MM.1S (cell line): ENCODE results near the gene SP3.

ENCODE experiments used
- DNase-seq: peaks from one replicate; pipeline ENCODE4 v3.0.0-alpha.2; 2015
- H2AFZ ChIP-seq: fragments of 300-600 bp; sonication (generic); 2 replicates; pipeline ENCODE4 v1.6.0; 2016; ENCODE audit warnings: antibody characterized with exemption, low read length
- H3F3A ChIP-seq: fragments of 300-600 bp; sonication (generic); 2 replicates; pipeline ENCODE4 v1.6.1; 2016; ENCODE audit warnings: mild to moderate bottlenecking, antibody characterized with exemption, low read length, moderate library complexity, mixed read lengths; ENCODE audit not compliant: insufficient read depth
- H3K27ac ChIP-seq: fragments of 300-600 bp; sonication (generic); 2 replicates; pipeline ENCODE4 v1.5.1; 2016; ENCODE audit warnings: mild to moderate bottlenecking, low read length
- H3K27me3 ChIP-seq: fragments of 300-600 bp; sonication (generic); replicated peaks from 2 replicates; pipeline ENCODE4 v1.6.0; 2016; ENCODE audit warnings: low read length; ENCODE audit not compliant: insufficient read depth
- H3K36me3 ChIP-seq: fragments of 300-600 bp; sonication (generic); replicated peaks from 2 replicates; pipeline ENCODE4 v1.6.1; 2016; ENCODE audit warnings: mild to moderate bottlenecking, low read length, mixed read lengths; ENCODE audit not compliant: insufficient read depth
- H3K4me1 ChIP-seq: fragments of 300-600 bp; sonication (generic); 2 replicates; pipeline ENCODE4 v1.6.1; 2016; ENCODE audit warnings: low read length, mixed read lengths
- H3K4me2 ChIP-seq: fragments of 300-600 bp; sonication (generic); 2 replicates; pipeline ENCODE4 v1.6.0; 2016; ENCODE audit warnings: low read depth, low read length
- H3K4me3 ChIP-seq: fragments of 300-600 bp; sonication (generic); 2 replicates; pipeline ENCODE4 v1.5.1; 2016; ENCODE audit warnings: low read length, mixed read lengths
- H3K79me2 ChIP-seq: fragments of 300-600 bp; sonication (generic); 2 replicates; pipeline ENCODE4 v1.6.1; 2016; ENCODE audit warnings: mixed run types, low read length, mixed read lengths
- H3K9ac ChIP-seq: fragments of 300-600 bp; sonication (generic); 2 replicates; pipeline ENCODE4 v1.6.1; 2016; ENCODE audit warnings: low read length, mixed read lengths
- H3K9me2 ChIP-seq: fragments of 300-600 bp; sonication (generic); replicated peaks from 2 replicates; pipeline ENCODE4 v1.6.1; 2016; ENCODE audit warnings: mild to moderate bottlenecking, low read length, mixed read lengths; ENCODE audit not compliant: insufficient read depth
- H3K9me3 ChIP-seq: fragments of 300-600 bp; sonication (generic); replicated peaks from 2 replicates; pipeline ENCODE4 v1.6.1; 2016; ENCODE audit warnings: mild to moderate bottlenecking, low read length, mixed read lengths; ENCODE audit not compliant: insufficient read depth
- H4K20me1 ChIP-seq: fragments of 300-600 bp; sonication (generic); 2 replicates; pipeline ENCODE4 v1.6.1; 2016; ENCODE audit warnings: mild to moderate bottlenecking, low read length, moderate library complexity, mixed read lengths; ENCODE audit not compliant: insufficient read depth
- CTCF ChIP-seq: fragments of 300-600 bp; sonication (generic); IDR thresholded peaks from 2 replicates; pipeline ENCODE4 v1.5.1; 2016; ENCODE audit warnings: antibody characterized with exemption, low read length, mixed read lengths
- EZH2 ChIP-seq: fragments of 300-600 bp; sonication (generic); optimal IDR thresholded peaks from 2 replicates; pipeline ENCODE3; 2017; ENCODE audit warnings: low read depth, mild to moderate bottlenecking, antibody characterized with exemption, low read length, mixed read lengths
- EZH2phosphoT487 ChIP-seq: fragments of 300-600 bp; sonication (generic); IDR thresholded peaks from 2 replicates; pipeline ENCODE4 v1.6.1; 2018; ENCODE audit warnings: antibody characterized with exemption, low read length

The SP3 gene

GRCh38 chr2:173993459-173993858, 28.3 kb upstream of the SP3 start:
- Histone ChIP-seq H4K20me1 (no peaks in the 10 kb centered on the region), H3K4me1 (peaks cover 68% of the 10 kb centered on the region), H3K9me2 (no peaks in the 10 kb centered on the region), H3K27ac (no peak overlapping the region), H3K36me3 (no peaks in the 10 kb centered on the region), H3F3A (peaks cover 47% of the 10 kb centered on the region), H3K79me2 (no peaks in the 10 kb centered on the region), H3K9ac (no peak overlapping the region), H3K27me3 (no peaks in the 10 kb centered on the region), H3K4me3 (no peak overlapping the region), H2AFZ (no peak overlapping the region), H3K9me3 (no peaks in the 10 kb centered on the region), H3K4me2 (no peak overlapping the region)
- no peak for DNase-seq
- TF ChIP-seq CTCF = no peak
- no peak for TF ChIP-seq EZH2phosphoT487
- no peak for TF ChIP-seq EZH2

- Histone ChIP-seq H2AFZ (peak overlapping the region; percentile 28), H3K4me3 (no peak overlapping the region), H3K9ac (peak overlapping the region; percentile 7; the same call in 1 of the 2 replicates), H3K4me1 (peaks cover 62% of the 10 kb centered on the region), H4K20me1 (no peaks in the 10 kb centered on the region), H3K9me3 (no peaks in the 10 kb centered on the region), H3K4me2 (peak overlapping the region; percentile 32; the same call in 1 of the 2 replicates), H3F3A (peaks cover 53% of the 10 kb centered on the region), H3K36me3 (no peaks in the 10 kb centered on the region), H3K79me2 (no peaks in the 10 kb centered on the region), H3K27ac (peak overlapping the region; percentile 87; the same call in 1 of the 2 replicates), H3K27me3 (no peaks in the 10 kb centered on the region), H3K9me2 (no peaks in the 10 kb centered on the region)
- TF ChIP-seq CTCF = no peak
- no peak for TF ChIP-seq EZH2
- TF ChIP-seq EZH2phosphoT487 = no peak
- DNase-seq = peak; percentile 19
Measured at GRCh38 chr2:173991856-173992588, 26.8 kb upstream of the SP3 start.

GRCh38 chr2:173990970-173991819, 26.0 kb upstream of the SP3 start:
- DNase-seq = peak; percentile 62
- Histone ChIP-seq H4K20me1 (no peaks in the 10 kb centered on the region), H3K4me3 (no peak overlapping the region), H3K36me3 (no peaks in the 10 kb centered on the region), H3K9ac (peak overlapping the region; percentile 7; the same call in 1 of the 2 replicates), H3K4me1 (peaks cover 61% of the 10 kb centered on the region), H3K79me2 (no peaks in the 10 kb centered on the region), H3K4me2 (peak overlapping the region; percentile 32; the same call in 1 of the 2 replicates), H3F3A (peaks cover 45% of the 10 kb centered on the region), H3K9me2 (no peaks in the 10 kb centered on the region), H2AFZ (peak overlapping the region; percentile 28), H3K27ac (peak overlapping the region; percentile 87), H3K27me3 (no peaks in the 10 kb centered on the region), H3K9me3 (no peaks in the 10 kb centered on the region)
- TF ChIP-seq EZH2phosphoT487 (no peak), CTCF (no peak), EZH2 (no peak)
